GM19025 (cell line): ENCODE measurements around the gene TNFRSF1A.

Source experiments
- ATAC-seq: cut with Tn5 transposase; IDR thresholded peaks from one replicate; pipeline ENCODE4 v1.9.1; 2021; ENCODE audit warnings: mild to moderate bottlenecking, low read depth, moderate library complexity; ENCODE audit not compliant: unreplicated experiment

TNFRSF1A gene

GRCh38 chr12:6326316-6327228 lies 15.3 kb downstream of the TNFRSF1A start:
- no peak for ATAC-seq

GRCh38 chr12:6324936-6325750 lies 16.7 kb downstream of the TNFRSF1A start:
- ATAC-seq: no peak

GRCh38 chr12:6323995-6324711 lies 17.7 kb downstream of the TNFRSF1A start:
- no peak for ATAC-seq

- ATAC-seq: peak; percentile 58
These were observed 18.4 kb downstream of the TNFRSF1A start for GRCh38 chr12:6323340-6323994.

GRCh38 chr12:6322969-6323339 lies 18.9 kb downstream of the TNFRSF1A start:
- peak; percentile 31 for ATAC-seq

- ATAC-seq: no peak
These were observed 19.5 kb downstream of the TNFRSF1A start for GRCh38 chr12:6322352-6322751.

- no peak for ATAC-seq
These were observed 20.0 kb downstream of the TNFRSF1A start for GRCh38 chr12:6321905-6322304.

GRCh38 chr12:6319446-6319845 lies 22.4 kb downstream of the TNFRSF1A start:
- no peak for ATAC-seq

GRCh38 chr12:6318440-6318879 lies 23.4 kb downstream of the TNFRSF1A start:
- ATAC-seq: no peak

- ATAC-seq: no peak
These were observed 24.0 kb downstream of the TNFRSF1A start for GRCh38 chr12:6317693-6318439.

GRCh38 chr12:6316921-6317692 lies 24.8 kb downstream of the TNFRSF1A start:
- ATAC-seq: no peak

- no peak for ATAC-seq
These were observed 25.9 kb downstream of the TNFRSF1A start for GRCh38 chr12:6315704-6316597.

GRCh38 chr12:6315184-6315583 lies 26.7 kb downstream of the TNFRSF1A start:
- ATAC-seq: no peak

- no peak for ATAC-seq
These were observed 27.1 kb downstream of the TNFRSF1A start for GRCh38 chr12:6314776-6315175.

- ATAC-seq: no peak
These were observed 28.4 kb downstream of the TNFRSF1A start for GRCh38 chr12:6313326-6313940.

GRCh38 chr12:6312529-6313325 lies 29.1 kb downstream of the TNFRSF1A start:
- ATAC-seq: peak; percentile 71
